Prostate gland (tissue), 2 donors: ENCODE measurements around the gene ZNF628. TPM values are rescaled to one million over a fixed set of nuclear protein-coding genes. Genes with fewer than 3 reads are reported as not detected.

Experiments
- DNase-seq: peaks from one replicate; pipeline ENCODE4 v3.0.0-alpha.2; 2019; ENCODE audit warnings: low spot score
- H3K27ac ChIP-seq, 2 donors: fragments of 200-600 bp; sonication (generic); 2 replicates each; pipeline ENCODE4 v1.5.1; 2017 to 2019
- H3K27me3 ChIP-seq: fragments of 200-600 bp; sonication (generic); replicated peaks from 2 replicates; pipeline ENCODE4 v1.5.1; 2019; ENCODE audit not compliant: insufficient read depth
- H3K36me3 ChIP-seq, 2 donors: fragments of 200-600 bp; sonication (generic); 1 replicate in 1 of 2; 2 replicates in 1 of 2; pipeline versions ENCODE4 v1.5.1 to v1.8.1; 2017 to 2019
- H3K4me1 ChIP-seq: fragments of 200-600 bp; sonication (generic); replicated peaks from 2 replicates; pipeline ENCODE4 v1.5.1; 2019
- H3K4me3 ChIP-seq, 2 donors: fragments of 200-600 bp; sonication (generic); 2 replicates each; pipeline ENCODE4 v1.5.1; 2017 to 2019
- H3K9me3 ChIP-seq: fragments of 200-600 bp; sonication (generic); 2 replicates; pipeline ENCODE4 v1.5.1; 2017
- POLR2A ChIP-seq: fragments of 450-650 bp; IDR thresholded peaks from one replicate; pipeline ENCODE4 v1.6.1; 2016; ENCODE audit warnings: antibody characterized with exemption, mild to moderate bottlenecking
- POLR2AphosphoS5 ChIP-seq: sonication (generic); formaldehyde crosslinking; IDR thresholded peaks from one replicate; pipeline ENCODE4 v1.6.1; 2017; ENCODE audit warnings: antibody characterized with exemption
- WGBS: methylation state at CpG from one replicate; pipeline ENCODE4 v1.1.5; 2018; 5-methylcytosine and 5-hydroxymethylcytosine counted together
- intact Hi-C: fragments of 100-400 bp; cut with DNase I; formaldehyde crosslinking; loops from one replicate; pipeline ENCODE4 v1.14.2; 2022
- total RNA-seq, 2 donors: library from RNA; depleted of rRNA; stranded (reverse); fragments of >200 nt; gene quantifications; one replicate each; pipeline ENCODE4 v1.1.0, GENCODE V29; 2016
- TF ChIP-seq, protein P1 (sequence below), 4 experiments: fragments of 200-600 bp in 2 of 4; fragments of 450-650 bp in 2 of 4; sonication (generic) in 2 of 4; IDR thresholded peaks; 1 replicate in 3 of 4; 2 replicates in 1 of 4; pipeline ENCODE4 v1.5.1; 2016 to 2019; ENCODE audit warnings: antibody characterized with exemption in 4 of 4, mild to moderate bottlenecking in 2 of 4, moderate library complexity in 2 of 4

ZNF628 gene
- total RNA-seq, 2 donors from 2014 or later = 10.9 to 66.4 TPM

DNA sequence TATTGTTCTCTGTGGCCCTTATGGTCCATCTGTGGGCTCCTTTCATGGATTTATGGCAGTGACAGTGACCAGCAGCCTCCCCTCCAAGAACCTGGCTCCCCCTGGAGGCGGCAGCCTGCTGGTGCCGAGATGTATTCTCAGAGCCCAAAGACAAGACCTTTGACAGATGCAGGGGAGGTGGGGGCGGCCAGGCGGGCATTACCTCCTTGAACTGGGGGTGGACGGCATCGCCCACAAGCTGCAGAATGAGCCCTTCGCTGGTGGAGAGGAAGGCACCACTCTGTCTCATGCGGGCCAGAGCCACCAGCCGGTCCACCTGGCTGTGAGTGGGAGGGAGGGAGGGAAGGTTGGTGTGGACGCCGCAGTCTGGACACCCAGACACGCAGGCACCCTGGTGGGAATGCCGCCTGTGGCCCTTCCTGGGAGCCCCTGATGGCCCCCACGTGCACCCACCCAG, 21.6 kb upstream of the ZNF628 start:
- Histone ChIP-seq H3K27ac (no peak overlapping the region), H3K36me3 (no peaks in the 10 kb centered on the region), H3K4me3 (no peak overlapping the region), H3K9me3 (no peaks in the 10 kb centered on the region), H3K27me3 (peaks cover 9% of the 10 kb centered on the region), H3K4me1 (peaks cover 13% of the 10 kb centered on the region)
- TF ChIP-seq, protein P1, sequence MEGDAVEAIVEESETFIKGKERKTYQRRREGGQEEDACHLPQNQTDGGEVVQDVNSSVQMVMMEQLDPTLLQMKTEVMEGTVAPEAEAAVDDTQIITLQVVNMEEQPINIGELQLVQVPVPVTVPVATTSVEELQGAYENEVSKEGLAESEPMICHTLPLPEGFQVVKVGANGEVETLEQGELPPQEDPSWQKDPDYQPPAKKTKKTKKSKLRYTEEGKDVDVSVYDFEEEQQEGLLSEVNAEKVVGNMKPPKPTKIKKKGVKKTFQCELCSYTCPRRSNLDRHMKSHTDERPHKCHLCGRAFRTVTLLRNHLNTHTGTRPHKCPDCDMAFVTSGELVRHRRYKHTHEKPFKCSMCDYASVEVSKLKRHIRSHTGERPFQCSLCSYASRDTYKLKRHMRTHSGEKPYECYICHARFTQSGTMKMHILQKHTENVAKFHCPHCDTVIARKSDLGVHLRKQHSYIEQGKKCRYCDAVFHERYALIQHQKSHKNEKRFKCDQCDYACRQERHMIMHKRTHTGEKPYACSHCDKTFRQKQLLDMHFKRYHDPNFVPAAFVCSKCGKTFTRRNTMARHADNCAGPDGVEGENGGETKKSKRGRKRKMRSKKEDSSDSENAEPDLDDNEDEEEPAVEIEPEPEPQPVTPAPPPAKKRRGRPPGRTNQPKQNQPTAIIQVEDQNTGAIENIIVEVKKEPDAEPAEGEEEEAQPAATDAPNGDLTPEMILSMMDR (IDR thresholded peaks at IDR 0.05) = peak in 2 of 4 experiments; percentile 30 to 43
- TF ChIP-seq POLR2A = no peak
- WGBS = 69% methylated on average over 14 of the region's 14 CpGs
- no peak for DNase-seq
- intact Hi-C loops = no loop called here

DNA sequence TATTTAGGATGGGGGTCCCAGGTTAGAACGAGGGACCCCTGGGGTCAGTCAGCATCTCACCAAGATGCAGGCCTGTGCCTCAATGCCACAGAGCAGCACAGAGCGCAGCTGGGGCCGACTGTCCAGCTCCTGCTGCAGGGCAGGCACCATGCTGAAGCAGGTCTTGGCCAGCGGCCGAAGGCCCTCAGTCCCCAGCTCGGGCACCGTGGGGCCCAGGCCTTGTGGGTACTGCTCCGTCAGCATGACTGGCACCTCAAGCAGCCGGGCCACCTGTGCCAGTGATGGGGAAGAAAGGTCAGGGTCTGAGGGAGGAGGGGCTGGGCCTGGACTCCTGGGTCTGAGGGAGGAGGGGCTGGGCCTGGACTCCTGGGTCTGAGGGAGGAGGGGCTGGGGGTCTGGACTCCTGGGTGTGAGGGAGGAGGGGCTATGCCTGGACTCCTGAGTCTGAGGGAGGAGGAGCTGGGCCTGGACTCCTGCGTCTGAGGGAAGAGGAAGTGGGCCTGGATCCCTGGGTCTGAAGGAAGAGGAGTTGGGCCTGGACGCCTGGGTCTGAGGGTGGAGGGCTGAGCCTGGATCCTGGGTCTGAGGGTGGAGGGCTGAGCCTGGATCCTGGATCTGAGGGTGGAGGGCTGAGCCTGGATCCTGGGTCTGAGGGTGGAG, 20.7 kb upstream of the ZNF628 start:
- H3K9me3 ChIP-seq = no peaks in the 10 kb centered on the region
- H3K4me3 ChIP-seq = no peak overlapping the region
- intact Hi-C loops = no loop called here
- H3K36me3 ChIP-seq = no peaks in the 10 kb centered on the region
- H3K27ac ChIP-seq = no peak overlapping the region
- TF ChIP-seq POLR2A (no peak), POLR2AphosphoS5 (no peak)
- TF ChIP-seq, protein P1 (IDR thresholded peaks at IDR 0.05) = no peak
- peaks cover 9% of the 10 kb centered on the region for H3K27me3 ChIP-seq
- H3K4me1 ChIP-seq = peaks cover 13% of the 10 kb centered on the region
- WGBS = 80% methylated on average over 9 of the region's 11 CpGs
- no peak for DNase-seq

DNA sequence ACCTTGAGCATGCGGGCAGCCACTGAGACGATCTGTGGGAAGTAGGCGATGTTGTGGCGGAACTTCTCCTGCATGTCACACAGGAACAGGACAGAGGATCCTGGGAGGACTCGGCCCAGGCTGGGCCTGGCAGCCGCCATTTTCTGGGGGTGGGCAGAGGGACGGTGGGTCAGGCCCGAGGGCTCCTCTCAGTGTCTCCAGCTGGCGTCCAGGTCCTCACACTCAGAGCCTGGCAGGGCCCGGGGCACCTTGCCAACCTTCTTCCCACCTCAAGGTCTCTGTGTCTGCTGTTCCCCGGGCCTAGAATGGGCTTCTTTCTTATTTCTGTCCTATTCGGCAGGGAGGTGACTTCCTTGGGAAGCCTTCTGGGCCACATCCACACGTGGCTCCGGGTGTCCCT, 20.1 kb upstream of the ZNF628 start:
- intact Hi-C loops = no loop called here
- H3K27me3 ChIP-seq = peaks cover 9% of the 10 kb centered on the region
- 94% methylated on average over 14 of the region's 14 CpGs for WGBS
- no peak overlapping the region for H3K4me3 ChIP-seq
- H3K36me3 ChIP-seq = no peaks in the 10 kb centered on the region
- no peak overlapping the region for H3K27ac ChIP-seq
- peaks cover 10% of the 10 kb centered on the region for H3K4me1 ChIP-seq
- no peak for TF ChIP-seq POLR2A
- TF ChIP-seq POLR2AphosphoS5 = no peak
- TF ChIP-seq, protein P1 (IDR thresholded peaks at IDR 0.05) = no peak
- no peaks in the 10 kb centered on the region for H3K9me3 ChIP-seq
- DNase-seq = no peak

DNA sequence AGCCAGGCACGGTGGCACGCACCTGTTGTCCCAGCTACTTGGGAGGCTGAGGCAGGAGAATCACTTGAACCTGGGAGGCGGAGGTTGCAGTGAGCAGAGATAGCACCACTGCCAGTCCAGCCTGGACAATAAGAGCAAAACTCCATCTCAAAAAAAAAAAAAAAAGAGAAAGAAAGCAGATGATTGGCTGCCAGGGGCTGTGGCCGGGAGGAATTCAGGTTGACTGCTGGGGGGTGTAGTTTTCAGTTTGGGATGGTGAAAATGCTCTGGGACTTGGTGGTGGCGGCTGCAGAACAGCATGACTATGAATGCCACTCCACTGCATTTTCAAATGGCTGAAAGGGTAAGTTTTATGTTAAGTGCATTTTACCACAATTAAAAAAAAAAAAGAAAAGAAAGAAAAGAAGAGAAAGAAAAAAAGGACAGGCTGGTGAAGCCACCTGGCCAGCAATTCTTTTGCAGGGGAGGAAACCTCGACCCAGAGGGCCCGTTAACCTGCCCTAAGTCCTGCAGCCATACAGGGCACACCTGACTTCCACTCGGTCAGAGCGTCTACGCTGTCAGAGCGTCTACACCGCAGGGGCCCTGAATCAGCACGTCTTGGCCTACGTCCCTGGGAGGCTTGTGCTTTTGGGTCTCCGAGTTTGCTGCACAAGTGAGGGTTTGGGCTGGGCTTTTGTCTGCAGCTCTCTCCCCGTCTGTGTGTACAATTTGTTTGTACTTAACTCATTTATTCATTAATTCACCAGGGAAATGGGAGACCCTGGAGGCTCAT, 18.5 kb upstream of the ZNF628 start:
- intact Hi-C loops = no loop called here
- H3K27ac ChIP-seq = no peak overlapping the region
- no peak for DNase-seq
- H3K9me3 ChIP-seq = no peaks in the 10 kb centered on the region
- no peaks in the 10 kb centered on the region for H3K4me1 ChIP-seq
- no peaks in the 10 kb centered on the region for H3K27me3 ChIP-seq
- H3K4me3 ChIP-seq = no peak overlapping the region
- no peaks in the 10 kb centered on the region for H3K36me3 ChIP-seq
- TF ChIP-seq POLR2A (no peak), POLR2AphosphoS5 (no peak)
- TF ChIP-seq, protein P1 (IDR thresholded peaks at IDR 0.05) = no peak
- 86% methylated on average over 16 of the region's 16 CpGs for WGBS
